22Rv1 (cell line): ENCODE data around the gene ASB7.

ENCODE experiments used
- ZFX ChIP-seq: fragments of 450-650 bp; IDR thresholded peaks from 2 replicates; pipeline ENCODE4 v1.6.1; 2017; ENCODE audit warnings: antibody characterized with exemption, borderline replicate concordance
- TF ChIP-seq, protein P1 (sequence below): fragments of 450-650 bp; IDR thresholded peaks from 2 replicates; pipeline ENCODE4 v1.5.1; 2017; ENCODE audit warnings: mild to moderate bottlenecking

DNA sequence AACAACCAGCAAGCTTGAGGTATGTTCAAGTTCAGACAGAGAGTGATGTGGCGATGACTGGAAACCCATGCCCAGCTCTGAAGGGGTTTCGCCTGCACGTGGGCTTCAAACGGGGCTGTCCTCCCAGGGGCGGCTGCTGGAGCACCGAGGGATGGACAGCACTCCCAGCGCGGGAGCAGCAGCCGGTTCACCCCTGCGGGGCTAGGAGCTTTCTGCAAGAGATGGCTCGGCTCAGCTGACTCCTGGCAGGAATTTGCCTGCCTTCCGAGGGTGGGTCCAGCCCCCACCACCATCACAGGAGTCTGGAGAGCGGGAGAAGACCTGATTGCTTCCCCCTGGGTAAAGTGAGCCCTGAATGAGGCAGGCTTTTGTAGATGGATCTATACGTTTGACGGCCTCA lies 66.9 kb downstream of the ASB7 start:
- TF ChIP-seq, protein P1, sequence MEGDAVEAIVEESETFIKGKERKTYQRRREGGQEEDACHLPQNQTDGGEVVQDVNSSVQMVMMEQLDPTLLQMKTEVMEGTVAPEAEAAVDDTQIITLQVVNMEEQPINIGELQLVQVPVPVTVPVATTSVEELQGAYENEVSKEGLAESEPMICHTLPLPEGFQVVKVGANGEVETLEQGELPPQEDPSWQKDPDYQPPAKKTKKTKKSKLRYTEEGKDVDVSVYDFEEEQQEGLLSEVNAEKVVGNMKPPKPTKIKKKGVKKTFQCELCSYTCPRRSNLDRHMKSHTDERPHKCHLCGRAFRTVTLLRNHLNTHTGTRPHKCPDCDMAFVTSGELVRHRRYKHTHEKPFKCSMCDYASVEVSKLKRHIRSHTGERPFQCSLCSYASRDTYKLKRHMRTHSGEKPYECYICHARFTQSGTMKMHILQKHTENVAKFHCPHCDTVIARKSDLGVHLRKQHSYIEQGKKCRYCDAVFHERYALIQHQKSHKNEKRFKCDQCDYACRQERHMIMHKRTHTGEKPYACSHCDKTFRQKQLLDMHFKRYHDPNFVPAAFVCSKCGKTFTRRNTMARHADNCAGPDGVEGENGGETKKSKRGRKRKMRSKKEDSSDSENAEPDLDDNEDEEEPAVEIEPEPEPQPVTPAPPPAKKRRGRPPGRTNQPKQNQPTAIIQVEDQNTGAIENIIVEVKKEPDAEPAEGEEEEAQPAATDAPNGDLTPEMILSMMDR = no peak
- no peak for TF ChIP-seq ZFX
